IPS DF 4.7 (cell line): Measurements from ENCODE around the gene VWA8.
"Not testable (repeated sequence)": the region's sequence is repeated elsewhere in the genome, so short reads cannot be mapped to it uniquely, and the experiment has no call there.

Source experiments
- DNase-seq: peaks from one replicate; pipeline ENCODE4 v3.0.0-alpha.2; 2013; ENCODE audit warnings: low spot score; ENCODE audit errors: extremely low read depth

VWA8 gene

DNA sequence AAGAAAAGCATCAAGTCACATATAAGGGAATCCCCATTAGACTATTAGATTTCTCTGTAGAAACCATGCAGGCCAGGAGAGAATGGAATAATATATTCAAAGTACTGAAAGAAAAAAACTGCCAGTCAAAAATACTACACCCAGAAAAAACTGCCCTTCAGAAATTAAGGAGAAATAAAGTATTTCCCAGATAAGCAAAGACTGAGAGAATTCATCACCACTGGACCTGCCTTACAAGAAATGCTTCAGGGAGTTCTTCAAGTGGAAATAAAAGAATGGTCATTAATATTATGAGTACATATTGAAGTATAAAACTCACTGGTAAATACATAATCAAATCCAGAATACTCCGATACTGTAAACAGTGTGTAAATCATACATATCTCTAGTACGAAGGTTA lies 35.9 kb downstream of the VWA8 start:
- DNase-seq: no peak

GRCh38 chr13:41922894-41923293 lies 38.0 kb downstream of the VWA8 start:
- not testable (repeated sequence) for DNase-seq

DNA sequence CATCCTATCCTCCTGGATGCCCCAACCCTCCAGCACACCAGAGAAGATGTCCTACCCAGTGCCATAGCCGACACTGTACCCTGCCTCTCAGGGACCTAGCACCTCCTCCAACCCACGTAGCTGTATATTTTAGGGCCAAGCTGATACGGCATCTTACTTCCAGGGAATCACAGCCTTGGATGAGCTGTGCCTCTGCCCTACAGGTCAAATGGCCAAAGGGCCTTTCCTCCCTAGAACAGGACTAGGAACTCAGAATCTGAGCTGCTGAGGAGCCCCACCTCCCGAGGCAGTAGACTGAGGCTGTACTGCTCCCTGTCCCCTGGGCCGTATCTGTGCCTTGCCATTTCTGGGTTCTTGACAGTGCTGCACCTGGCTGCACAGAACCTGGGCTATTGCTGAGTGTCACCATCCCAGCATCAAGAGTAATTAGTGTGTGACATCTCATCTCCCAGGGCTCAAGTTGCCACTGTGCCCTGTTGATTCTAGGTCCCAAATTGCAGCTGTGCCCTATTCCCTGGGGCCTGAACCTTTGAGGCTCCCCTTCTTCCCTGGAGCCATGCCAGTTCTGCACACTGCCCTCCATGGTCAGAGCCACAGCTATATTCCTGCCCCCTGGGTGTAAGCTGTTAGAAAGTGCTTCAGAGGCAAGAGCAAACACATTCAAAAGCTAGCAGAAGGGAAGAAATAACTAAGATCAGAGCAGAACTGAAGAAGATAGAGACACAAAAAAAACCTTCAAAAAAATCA lies 41.0 kb downstream of the VWA8 start:
- DNase-seq: no peak

- no peak for DNase-seq
These were observed 41.7 kb downstream of the VWA8 start for GRCh38 chr13:41919031-41919740.

- no peak for DNase-seq
These were observed 43.3 kb downstream of the VWA8 start for GRCh38 chr13:41917641-41918040.

- no peak for DNase-seq
These were observed 44.5 kb downstream of the VWA8 start for GRCh38 chr13:41916173-41916954.

DNA sequence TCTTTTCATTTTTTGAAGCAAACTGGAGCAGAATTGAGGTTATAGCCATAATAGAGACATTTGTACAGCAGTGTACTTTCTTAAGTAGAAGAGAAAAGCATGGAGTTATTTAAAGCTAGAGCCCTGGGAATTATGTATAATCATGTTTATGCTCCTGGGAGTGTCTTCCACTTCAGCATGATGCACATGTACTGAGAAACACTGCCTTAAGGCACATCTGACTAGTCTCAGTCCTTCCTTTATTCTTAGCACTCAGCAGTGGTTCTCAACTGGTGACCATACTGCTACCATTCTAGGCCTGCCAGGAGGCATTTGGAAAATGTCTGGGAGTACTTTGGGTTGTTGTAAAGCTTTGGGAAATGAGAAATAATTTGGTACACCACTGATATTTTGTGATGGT lies 45.8 kb downstream of the VWA8 start:
- DNase-seq: no peak

DNA sequence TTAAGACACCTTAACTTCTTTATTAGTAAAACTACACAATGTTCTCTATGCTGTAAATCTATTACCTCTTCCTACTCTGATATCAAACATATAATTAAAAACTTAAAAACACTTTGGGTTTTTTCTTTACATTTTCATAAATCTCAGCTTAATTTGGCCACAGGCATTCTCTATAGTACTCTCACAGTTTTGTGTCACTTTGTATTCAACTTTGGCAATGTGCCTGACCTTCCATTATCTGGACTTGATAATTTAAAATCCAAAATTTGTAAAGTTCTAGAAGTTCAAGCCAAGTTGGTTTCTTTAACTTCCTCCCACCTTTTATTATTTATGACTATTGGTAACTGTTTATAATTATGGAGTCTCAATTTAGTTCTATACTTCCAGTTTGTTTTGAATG lies 46.4 kb downstream of the VWA8 start:
- DNase-seq: no peak

- no peak for DNase-seq
These were observed 51.4 kb downstream of the VWA8 start for GRCh38 chr13:41909506-41909905.

DNA sequence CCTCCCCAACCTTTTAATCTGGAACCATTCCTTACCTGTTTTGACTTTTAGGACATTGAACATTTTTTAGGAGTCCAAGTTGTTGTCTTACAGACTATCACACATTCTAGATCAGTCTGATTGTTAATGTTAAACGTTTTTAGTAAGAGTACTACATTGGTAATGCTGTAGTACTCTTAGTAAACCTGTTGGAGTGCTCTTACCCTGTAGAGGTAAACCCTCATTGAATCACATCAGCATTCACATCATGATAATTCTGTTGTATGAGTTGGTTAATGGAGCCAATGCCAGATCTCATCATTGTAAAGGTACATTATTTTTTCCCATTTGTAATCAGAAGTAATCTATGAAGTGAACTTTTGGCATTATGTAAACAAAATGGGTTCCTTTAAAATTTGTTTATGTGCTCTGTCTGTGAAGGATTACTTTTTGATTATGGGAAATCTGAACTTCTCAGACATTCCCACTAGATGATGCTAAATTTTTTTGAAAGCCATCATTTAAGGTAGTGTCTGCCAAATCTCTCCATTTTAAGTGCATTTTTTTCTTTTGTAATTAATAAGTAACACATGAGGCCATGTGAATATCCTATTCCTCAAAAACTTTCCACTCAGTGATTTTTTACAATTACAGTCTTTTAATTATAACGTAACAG lies 55.2 kb downstream of the VWA8 start:
- DNase-seq: no peak

DNA sequence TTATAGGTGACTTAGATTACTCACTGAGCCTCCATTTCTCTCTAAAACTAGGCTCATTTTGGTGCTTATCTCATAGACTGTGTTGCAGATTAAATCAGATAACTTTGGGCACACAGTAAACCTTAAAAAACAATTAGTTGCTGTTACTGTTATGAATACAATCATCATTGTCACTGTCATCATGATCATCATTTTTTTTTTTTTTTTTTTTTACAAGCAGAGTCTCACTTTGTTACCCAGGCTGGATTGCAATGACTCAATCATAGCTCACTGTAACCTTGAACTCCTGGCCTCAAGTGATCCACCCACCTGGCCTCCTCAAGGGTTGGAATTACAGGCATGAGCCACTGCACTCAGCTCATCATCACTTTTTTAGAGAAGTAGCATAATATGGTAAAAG lies 60.0 kb downstream of the VWA8 start:
- no peak for DNase-seq

DNA sequence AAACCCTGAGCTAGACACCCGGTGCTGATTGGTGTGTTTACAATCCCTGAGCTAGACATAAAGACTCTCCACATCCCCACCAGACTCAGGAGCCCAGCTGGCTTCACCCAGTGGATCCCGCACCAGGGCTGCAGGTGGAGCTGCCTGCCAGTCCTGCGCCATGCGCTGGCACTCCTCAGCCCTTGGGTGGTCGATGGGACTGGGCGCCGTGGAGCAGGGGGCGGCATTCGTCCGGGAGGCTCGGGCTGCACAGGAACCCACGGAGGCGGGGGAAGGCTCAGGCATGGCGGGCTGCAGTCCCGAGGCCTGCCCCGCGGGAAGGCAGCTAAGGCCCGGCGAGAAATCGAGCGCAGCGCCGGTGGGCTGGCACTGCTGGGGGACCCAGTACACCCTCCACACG lies 62.5 kb downstream of the VWA8 start:
- DNase-seq: not testable (repeated sequence)

GRCh38 chr13:41897126-41897525 lies 63.8 kb downstream of the VWA8 start:
- DNase-seq: no peak

GRCh38 chr13:41895478-41895877 lies 65.4 kb downstream of the VWA8 start:
- no peak for DNase-seq

- no peak for DNase-seq
These were observed 69.8 kb downstream of the VWA8 start for GRCh38 chr13:41891119-41891518.

GRCh38 chr13:41883147-41883546 lies 77.8 kb downstream of the VWA8 start:
- DNase-seq: no peak

GRCh38 chr13:41881890-41882289 lies 79.0 kb downstream of the VWA8 start:
- not testable (repeated sequence) for DNase-seq

- no peak for DNase-seq
These were observed 79.9 kb downstream of the VWA8 start for GRCh38 chr13:41880966-41881365.

DNA sequence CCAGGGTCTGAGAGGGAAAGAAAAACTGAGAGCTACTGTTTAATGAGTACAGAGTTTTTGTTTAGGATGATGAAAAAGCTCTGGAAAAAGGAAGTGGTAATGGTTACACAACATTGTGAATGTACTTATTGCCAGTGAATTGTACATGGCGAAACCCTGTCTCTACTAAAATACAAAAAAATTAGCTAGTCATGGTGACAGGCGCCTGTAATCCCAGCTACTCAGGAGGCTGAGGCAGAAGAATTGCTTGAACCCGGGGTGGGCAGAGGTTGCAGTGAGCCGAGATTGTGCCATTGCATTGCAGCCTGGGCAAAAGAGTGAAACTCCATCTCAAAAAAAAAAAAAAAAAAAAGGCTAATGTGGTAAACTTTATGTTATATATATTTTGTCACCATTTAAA lies 96.3 kb downstream of the VWA8 start:
- DNase-seq: no peak

DNA sequence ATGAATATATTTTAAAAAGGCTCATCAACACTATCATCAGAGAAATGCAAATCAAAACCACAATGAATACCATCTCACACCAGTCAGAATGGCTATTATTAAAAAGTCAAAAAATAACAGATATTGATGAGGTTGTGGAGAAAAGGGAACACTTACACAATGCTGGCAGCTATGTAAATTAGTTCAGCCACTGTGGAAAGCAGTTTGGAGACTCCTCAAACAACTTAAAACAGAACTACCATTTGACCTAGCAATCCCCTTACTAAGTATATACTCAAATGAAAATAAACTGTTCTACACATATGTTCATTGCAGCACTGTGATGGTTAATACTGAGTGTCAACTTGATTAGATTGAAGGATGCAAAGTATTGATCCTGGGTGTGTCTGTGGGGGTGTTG lies 98.2 kb downstream of the VWA8 start:
- DNase-seq: not testable (repeated sequence)

DNA sequence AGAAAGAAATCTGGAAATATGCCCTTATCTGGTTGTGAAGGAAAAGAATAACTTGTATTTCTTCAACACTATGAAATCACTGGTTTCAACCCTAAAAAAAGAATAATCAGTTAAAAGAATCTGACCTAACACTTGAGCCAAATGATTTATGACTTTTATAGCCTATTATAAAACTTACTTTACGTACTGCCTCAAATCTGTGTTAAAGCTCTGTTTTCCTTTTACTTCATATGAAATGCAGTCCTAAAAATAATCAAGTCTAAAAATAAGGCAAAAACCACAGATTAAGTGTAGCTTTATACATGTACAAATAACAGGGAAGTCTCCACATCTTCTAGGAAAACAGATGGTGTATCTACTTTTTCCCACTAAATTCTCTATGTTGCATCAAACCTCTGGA lies 101.3 kb downstream of the VWA8 start:
- DNase-seq: no peak

DNA sequence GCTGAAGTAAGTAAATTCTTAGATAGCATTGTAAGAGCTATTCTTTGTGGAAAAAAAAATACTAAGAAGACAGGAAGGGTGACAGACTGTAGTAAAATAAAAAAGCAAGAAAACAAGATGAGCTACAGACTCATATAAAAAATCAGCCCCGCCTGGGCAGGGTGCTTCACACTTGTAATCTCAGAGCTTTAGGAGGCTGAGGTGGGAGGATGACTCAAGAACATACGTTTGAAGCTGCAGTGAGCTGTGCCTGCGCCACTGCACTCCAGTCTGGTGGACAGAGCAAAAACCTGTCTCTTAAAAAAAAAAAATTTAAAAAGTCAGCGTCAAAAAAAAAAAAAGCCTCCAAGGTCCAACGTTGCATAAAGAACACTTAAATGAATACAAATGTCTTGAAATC lies 102.1 kb downstream of the VWA8 start:
- no peak for DNase-seq
